ENCODE results near the gene CASK.
"Not testable (repeated sequence)": the region's sequence is repeated elsewhere in the genome, so short reads cannot be mapped to it uniquely, and the experiment has no call there.

CASK gene

GRCh38 chrX:41621222-41621723 is 302.1 kb downstream of the CASK start:
- DNase-seq (ENCODE audit: low spot score) = no peak

- no peak for DNase-seq (ENCODE audit: low spot score)
Measured at GRCh38 chrX:41619221-41619620, 304.1 kb downstream of the CASK start.

GRCh38 chrX:41616935-41617334 is 306.4 kb downstream of the CASK start:
- DNase-seq (ENCODE audit: low spot score) = no peak

GRCh38 chrX:41616255-41616654 is 307.1 kb downstream of the CASK start:
- DNase-seq (ENCODE audit: low spot score) = no peak

GRCh38 chrX:41608244-41608643 is 315.1 kb downstream of the CASK start:
- DNase-seq (ENCODE audit: low spot score) = no peak

GRCh38 chrX:41607264-41607832 is 316.0 kb downstream of the CASK start:
- DNase-seq (ENCODE audit: low spot score) = no peak

- DNase-seq (ENCODE audit: low spot score) = not testable (repeated sequence)
Measured at GRCh38 chrX:41606057-41606456, 317.3 kb downstream of the CASK start.

- DNase-seq (ENCODE audit: low spot score) = no peak
Measured at GRCh38 chrX:41604766-41605543, 318.4 kb downstream of the CASK start.

- DNase-seq (ENCODE audit: low spot score) = no peak
Measured at GRCh38 chrX:41604177-41604576, 319.2 kb downstream of the CASK start.

- DNase-seq (ENCODE audit: low spot score) = no peak
Measured at GRCh38 chrX:41603596-41603995, 319.8 kb downstream of the CASK start.

- DNase-seq (ENCODE audit: low spot score) = no peak
Measured at GRCh38 chrX:41602816-41603345, 320.5 kb downstream of the CASK start.

GRCh38 chrX:41600291-41600690 is 323.1 kb downstream of the CASK start:
- peak; percentile 43 for DNase-seq (ENCODE audit: low spot score)

GRCh38 chrX:41599507-41599906 is 323.8 kb downstream of the CASK start:
- DNase-seq (ENCODE audit: low spot score) = no peak

GRCh38 chrX:41596596-41596995 is 326.8 kb downstream of the CASK start:
- DNase-seq (ENCODE audit: low spot score) = no peak

- no peak for DNase-seq (ENCODE audit: low spot score)
Measured at GRCh38 chrX:41594634-41595033, 328.7 kb downstream of the CASK start.

GRCh38 chrX:41591906-41592305 is 331.4 kb downstream of the CASK start:
- no peak for DNase-seq (ENCODE audit: low spot score)

GRCh38 chrX:41590641-41591040 is 332.7 kb downstream of the CASK start:
- no peak for DNase-seq (ENCODE audit: low spot score)

- DNase-seq (ENCODE audit: low spot score) = no peak
Measured at GRCh38 chrX:41589634-41590270, 333.6 kb downstream of the CASK start.

GRCh38 chrX:41588271-41588670 is 335.1 kb downstream of the CASK start:
- no peak for DNase-seq (ENCODE audit: low spot score)

GRCh38 chrX:41580423-41581064 is 342.8 kb downstream of the CASK start:
- DNase-seq (ENCODE audit: low spot score) = no peak

- no peak for DNase-seq (ENCODE audit: low spot score)
Measured at GRCh38 chrX:41563876-41564275, 359.5 kb downstream of the CASK start.

GRCh38 chrX:41561045-41561444 is 362.3 kb downstream of the CASK start:
- peak; percentile 49 for DNase-seq (ENCODE audit: low spot score)

Data from AG08396 (cell line).